C4-2B (cell line): ENCODE data around the gene PUM2.

Experiments
- ZFX ChIP-seq: fragments of 450-650 bp; IDR thresholded peaks from 2 replicates; pipeline ENCODE4 v1.6.1; 2017
- TF ChIP-seq, protein P1 (sequence below): fragments of 450-650 bp; conservative IDR thresholded peaks from 2 replicates; pipeline ENCODE4 v1.5.1; 2017; ENCODE audit warnings: mild to moderate bottlenecking

DNA sequence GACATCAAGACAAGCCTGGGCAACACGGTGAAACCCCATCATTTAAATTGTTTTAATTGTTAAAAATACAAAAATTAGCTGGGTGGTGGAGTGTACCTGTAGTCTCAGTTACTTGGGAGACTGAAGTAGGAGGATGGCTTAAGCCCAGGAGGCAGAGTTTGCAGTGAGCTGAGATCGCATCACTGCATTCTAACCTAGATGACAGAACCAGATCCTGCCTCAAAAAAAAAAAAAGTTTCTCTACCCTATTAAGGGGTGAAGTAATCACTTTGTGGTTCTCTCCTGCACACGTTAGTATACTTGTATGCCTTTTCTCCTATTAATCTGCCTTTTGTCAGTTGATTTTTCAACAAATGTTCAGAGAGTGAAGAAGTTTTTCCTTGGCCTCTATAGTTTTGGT is 18.1 kb upstream of the PUM2 start:
- TF ChIP-seq, protein P1, sequence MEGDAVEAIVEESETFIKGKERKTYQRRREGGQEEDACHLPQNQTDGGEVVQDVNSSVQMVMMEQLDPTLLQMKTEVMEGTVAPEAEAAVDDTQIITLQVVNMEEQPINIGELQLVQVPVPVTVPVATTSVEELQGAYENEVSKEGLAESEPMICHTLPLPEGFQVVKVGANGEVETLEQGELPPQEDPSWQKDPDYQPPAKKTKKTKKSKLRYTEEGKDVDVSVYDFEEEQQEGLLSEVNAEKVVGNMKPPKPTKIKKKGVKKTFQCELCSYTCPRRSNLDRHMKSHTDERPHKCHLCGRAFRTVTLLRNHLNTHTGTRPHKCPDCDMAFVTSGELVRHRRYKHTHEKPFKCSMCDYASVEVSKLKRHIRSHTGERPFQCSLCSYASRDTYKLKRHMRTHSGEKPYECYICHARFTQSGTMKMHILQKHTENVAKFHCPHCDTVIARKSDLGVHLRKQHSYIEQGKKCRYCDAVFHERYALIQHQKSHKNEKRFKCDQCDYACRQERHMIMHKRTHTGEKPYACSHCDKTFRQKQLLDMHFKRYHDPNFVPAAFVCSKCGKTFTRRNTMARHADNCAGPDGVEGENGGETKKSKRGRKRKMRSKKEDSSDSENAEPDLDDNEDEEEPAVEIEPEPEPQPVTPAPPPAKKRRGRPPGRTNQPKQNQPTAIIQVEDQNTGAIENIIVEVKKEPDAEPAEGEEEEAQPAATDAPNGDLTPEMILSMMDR = no peak
- TF ChIP-seq ZFX = no peak
